ENCODE results near the gene PREX1.

Gene PREX1

GRCh38 chr20:48616481-48616880 is 211.3 kb downstream of the PREX1 start:
- DNase-seq (ENCODE audit: low read depth) = no peak
- H3K4me3 ChIP-seq (ENCODE audit: low read depth, low read length) = no peak overlapping the region
- TF ChIP-seq CTCF (IDR thresholded peaks at IDR 0.05; ENCODE audit: control insufficient read depth, extremely low read depth, insufficient read depth) = no peak

GRCh38 chr20:48615871-48616270 is 211.9 kb downstream of the PREX1 start:
- no peak for TF ChIP-seq CTCF (IDR thresholded peaks at IDR 0.05; ENCODE audit: control insufficient read depth, extremely low read depth, insufficient read depth)
- H3K4me3 ChIP-seq (ENCODE audit: low read depth, low read length) = no peak overlapping the region
- DNase-seq (ENCODE audit: low read depth) = no peak

GRCh38 chr20:48614593-48615274 is 213.1 kb downstream of the PREX1 start:
- TF ChIP-seq CTCF (IDR thresholded peaks at IDR 0.05; ENCODE audit: control insufficient read depth, extremely low read depth, insufficient read depth) = no peak
- DNase-seq (ENCODE audit: low read depth) = no peak
- H3K4me3 ChIP-seq (ENCODE audit: low read depth, low read length) = no peak overlapping the region

- no peak overlapping the region for H3K4me3 ChIP-seq (ENCODE audit: low read depth, low read length)
- TF ChIP-seq CTCF (IDR thresholded peaks at IDR 0.05; ENCODE audit: control insufficient read depth, extremely low read depth, insufficient read depth) = no peak
- no peak for DNase-seq (ENCODE audit: low read depth)
These were observed 213.9 kb downstream of the PREX1 start for GRCh38 chr20:48613926-48614325.

- no peak overlapping the region for H3K4me3 ChIP-seq (ENCODE audit: low read depth, low read length)
- no peak for TF ChIP-seq CTCF (IDR thresholded peaks at IDR 0.05; ENCODE audit: control insufficient read depth, extremely low read depth, insufficient read depth)
- no peak for DNase-seq (ENCODE audit: low read depth)
These were observed 215.5 kb downstream of the PREX1 start for GRCh38 chr20:48612335-48612734.

- H3K4me3 ChIP-seq (ENCODE audit: low read depth, low read length) = no peak overlapping the region
- DNase-seq (ENCODE audit: low read depth) = no peak
- TF ChIP-seq CTCF (IDR thresholded peaks at IDR 0.05; ENCODE audit: control insufficient read depth, extremely low read depth, insufficient read depth) = no peak
These were observed 216.8 kb downstream of the PREX1 start for GRCh38 chr20:48610996-48611395.

GRCh38 chr20:48609491-48609978 is 218.3 kb downstream of the PREX1 start:
- no peak overlapping the region for H3K4me3 ChIP-seq (ENCODE audit: low read depth, low read length)
- TF ChIP-seq CTCF (IDR thresholded peaks at IDR 0.05; ENCODE audit: control insufficient read depth, extremely low read depth, insufficient read depth) = no peak
- DNase-seq (ENCODE audit: low read depth) = no peak

All from LNCaP clone FGC (cell line).